KBM-7 (cell line): ENCODE measurements around the gene ATP9B.

Experiments
- DNase-seq: peaks from one replicate; pipeline ENCODE4 v3.0.0-alpha.2; 2015
- in situ Hi-C: fragments of 300-500 bp; cut with MboI; formaldehyde crosslinking; loops from 2 replicates; pipeline ENCODE4 v1.14.3; 2020; ENCODE audit warnings: low sequenced_read_pairs, low pct_unique_long_range_greater_than_20kb, mixed read lengths

The ATP9B gene, protein sequence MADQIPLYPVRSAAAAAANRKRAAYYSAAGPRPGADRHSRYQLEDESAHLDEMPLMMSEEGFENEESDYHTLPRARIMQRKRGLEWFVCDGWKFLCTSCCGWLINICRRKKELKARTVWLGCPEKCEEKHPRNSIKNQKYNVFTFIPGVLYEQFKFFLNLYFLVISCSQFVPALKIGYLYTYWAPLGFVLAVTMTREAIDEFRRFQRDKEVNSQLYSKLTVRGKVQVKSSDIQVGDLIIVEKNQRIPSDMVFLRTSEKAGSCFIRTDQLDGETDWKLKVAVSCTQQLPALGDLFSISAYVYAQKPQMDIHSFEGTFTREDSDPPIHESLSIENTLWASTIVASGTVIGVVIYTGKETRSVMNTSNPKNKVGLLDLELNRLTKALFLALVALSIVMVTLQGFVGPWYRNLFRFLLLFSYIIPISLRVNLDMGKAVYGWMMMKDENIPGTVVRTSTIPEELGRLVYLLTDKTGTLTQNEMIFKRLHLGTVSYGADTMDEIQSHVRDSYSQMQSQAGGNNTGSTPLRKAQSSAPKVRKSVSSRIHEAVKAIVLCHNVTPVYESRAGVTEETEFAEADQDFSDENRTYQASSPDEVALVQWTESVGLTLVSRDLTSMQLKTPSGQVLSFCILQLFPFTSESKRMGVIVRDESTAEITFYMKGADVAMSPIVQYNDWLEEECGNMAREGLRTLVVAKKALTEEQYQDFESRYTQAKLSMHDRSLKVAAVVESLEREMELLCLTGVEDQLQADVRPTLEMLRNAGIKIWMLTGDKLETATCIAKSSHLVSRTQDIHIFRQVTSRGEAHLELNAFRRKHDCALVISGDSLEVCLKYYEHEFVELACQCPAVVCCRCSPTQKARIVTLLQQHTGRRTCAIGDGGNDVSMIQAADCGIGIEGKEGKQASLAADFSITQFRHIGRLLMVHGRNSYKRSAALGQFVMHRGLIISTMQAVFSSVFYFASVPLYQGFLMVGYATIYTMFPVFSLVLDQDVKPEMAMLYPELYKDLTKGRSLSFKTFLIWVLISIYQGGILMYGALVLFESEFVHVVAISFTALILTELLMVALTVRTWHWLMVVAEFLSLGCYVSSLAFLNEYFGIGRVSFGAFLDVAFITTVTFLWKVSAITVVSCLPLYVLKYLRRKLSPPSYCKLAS

DNA sequence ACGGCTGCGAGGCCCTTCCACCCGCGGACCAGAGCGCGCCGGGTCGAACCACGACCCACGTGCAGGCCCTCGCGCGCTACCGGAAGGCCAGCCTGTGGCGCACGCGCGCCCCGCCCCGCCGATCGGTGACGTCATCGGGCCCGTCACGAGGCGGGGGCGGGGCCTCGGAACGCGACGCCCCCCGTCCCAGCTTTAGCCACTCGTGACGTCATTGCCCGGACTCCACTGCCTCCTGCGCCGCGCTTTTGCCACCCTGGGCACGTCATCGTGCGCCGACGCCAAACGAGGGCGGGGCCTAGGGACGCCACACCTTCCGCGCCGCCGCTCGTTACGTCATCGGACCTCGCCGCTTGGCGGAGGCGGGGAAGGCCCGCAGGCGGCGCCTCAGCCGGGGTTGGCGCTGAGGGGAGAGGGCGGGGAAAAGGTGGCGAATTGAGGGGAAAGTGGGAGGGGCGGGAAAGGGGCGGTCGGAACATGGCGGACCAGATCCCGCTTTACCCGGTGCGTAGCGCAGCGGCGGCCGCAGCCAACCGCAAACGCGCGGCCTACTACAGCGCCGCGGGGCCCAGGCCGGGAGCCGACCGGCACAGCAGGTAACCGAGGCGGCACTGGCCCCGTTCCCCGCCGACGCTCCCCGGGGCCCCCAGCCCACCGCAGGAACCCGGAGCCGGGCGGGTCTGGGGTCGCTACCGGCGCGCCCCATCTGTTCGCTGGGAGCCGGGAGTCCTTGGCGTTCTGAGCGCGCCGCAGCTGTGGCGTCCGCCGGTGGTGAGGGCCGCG lies at the start of gene ATP9B:
ATP9B (plus strand) TSS at position 458 of the 780 bp plus-strand sequence; CDS start at position 475, 17 bp downstream.
- in situ Hi-C loops: no loop called here
- peak; percentile 96 for DNase-seq

GRCh38 chr18:79019881-79020280 lies 49.3 kb upstream of the ATP9B start:
- in situ Hi-C loops: no loop called here
- DNase-seq: no peak

DNA sequence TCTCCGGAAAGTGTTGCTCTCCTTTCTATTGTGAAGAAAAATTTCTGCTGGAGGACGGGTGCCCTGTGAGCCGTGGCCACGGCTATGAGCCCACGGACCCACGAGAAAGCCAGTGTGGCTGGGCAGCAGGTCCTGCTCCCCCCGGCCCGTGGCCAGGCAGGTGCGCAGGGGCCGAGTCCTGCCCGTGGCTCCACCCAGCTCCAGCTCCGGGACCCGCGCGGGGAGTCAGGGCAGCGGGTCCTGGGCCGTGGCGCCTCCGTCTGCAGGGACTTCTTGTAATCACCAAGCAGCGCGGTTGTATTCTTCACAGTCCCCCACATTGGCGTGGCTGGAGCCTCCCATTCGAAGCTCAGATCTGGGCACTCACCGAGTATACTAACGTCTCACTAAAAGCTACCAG lies 46.6 kb upstream of the ATP9B start:
- in situ Hi-C loops: no loop called here
- no peak for DNase-seq

DNA sequence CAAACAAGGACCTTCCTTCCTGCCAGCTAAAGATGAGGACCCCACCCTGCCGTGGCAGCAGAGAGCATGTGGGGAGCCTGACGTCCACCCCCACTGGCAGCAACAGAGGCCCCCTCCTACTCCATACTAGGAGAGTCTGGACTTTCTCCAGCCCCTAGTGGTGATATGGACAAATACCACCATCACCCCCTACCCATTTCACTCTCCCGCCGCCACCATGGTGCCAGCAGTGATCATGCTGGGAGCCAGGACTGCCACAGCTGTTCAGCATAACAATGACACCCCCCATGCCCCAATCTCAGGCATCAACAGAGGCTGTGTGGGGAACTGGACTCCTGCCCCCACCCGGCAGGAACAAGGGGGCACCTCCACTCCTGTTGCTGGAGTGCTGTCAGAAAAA lies 42.7 kb upstream of the ATP9B start:
- no peak for DNase-seq
- in situ Hi-C loops: no loop called here

DNA sequence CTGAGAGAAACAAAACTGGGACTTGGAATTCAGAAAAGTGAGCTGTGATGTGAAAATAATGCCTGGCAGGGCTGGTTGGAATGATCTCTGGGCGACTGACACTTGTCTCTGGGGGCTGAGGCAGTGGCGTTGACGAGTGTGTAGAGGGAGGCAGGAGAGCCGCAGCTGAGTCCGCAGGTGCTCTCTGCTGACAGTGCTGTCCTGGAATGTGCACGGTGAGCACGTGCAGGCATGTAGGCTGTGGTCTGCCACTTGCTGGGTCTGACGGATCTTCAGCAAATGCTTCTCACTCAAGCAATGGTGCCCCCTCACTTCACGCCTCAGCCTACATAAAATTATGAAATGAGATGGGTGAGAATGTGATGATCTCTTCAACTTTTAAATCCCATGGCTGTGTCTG lies 38.5 kb upstream of the ATP9B start:
- no peak for DNase-seq
- in situ Hi-C loops: no loop called here

DNA sequence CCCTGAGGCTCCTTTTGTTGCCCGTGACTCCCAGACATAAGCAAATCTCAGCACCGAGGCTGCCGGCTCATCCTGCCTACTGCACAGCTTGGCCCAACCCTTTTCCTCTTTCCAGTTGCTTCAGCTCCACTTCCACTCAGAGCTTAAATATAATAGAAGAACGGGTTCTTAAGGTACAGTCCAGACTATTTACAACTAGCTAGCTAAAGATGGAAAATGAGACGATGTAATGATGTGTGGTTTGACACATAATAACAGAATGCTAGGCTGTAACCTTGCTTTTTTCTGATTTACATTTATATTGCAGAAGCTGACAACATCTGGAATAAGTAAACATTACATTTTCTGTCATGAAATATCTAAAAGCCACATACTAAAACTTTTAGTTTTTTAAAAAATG lies 26.9 kb upstream of the ATP9B start:
- in situ Hi-C loops: no loop called here
- no peak for DNase-seq

DNA sequence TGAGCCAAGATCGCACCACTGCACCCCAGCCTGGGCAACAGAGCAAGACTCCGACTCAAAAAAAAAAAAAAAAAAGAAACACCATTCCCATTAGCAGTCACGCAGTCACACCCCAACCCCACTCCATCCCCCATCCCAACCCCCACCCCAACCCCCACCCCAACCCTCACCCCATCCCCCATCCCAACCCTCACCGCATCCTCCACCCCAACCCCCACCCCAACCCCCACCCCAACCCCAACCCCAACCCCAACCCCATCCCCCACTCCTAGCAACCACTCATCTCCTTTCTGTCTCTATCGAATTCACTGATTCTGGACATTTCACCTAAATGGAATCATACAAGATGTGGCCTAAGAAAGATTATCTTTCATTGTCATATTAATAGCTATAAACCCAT lies 25.9 kb upstream of the ATP9B start:
- in situ Hi-C loops: no loop called here
- no peak for DNase-seq

GRCh38 chr18:79046522-79046921 lies 22.7 kb upstream of the ATP9B start:
- in situ Hi-C loops: no loop called here

GRCh38 chr18:79047556-79048244 lies 21.5 kb upstream of the ATP9B start:
- in situ Hi-C loops: no loop called here

More at GRCh38 chr18:79046522-79046921, 22.7 kb upstream of the ATP9B start:
- DNase-seq: no peak

GRCh38 chr18:79048245-79048632 lies 21.0 kb upstream of the ATP9B start:
- DNase-seq: no peak
- in situ Hi-C loops: no loop called here

More at GRCh38 chr18:79047556-79048244, 21.5 kb upstream of the ATP9B start:
- no peak for DNase-seq

DNA sequence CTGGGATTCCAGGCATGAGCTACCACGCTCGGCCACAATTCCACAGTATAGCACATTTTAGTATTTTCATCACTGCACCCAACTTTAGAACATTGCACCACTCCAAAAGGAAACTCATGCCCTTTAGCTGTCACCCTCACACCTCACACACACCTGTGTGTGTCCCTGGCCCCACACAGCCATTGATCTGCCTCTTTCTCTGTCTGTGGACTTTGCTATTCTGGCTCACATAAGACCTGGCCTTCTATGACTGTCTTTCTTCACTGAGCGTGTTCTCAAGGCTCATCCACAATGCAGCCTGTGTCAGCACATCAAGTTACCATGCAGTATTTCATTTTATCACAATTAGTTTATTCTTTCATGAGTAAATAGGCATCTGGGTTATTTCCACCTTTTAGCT lies 19.7 kb upstream of the ATP9B start:
- in situ Hi-C loops: no loop called here
- DNase-seq: no peak

DNA sequence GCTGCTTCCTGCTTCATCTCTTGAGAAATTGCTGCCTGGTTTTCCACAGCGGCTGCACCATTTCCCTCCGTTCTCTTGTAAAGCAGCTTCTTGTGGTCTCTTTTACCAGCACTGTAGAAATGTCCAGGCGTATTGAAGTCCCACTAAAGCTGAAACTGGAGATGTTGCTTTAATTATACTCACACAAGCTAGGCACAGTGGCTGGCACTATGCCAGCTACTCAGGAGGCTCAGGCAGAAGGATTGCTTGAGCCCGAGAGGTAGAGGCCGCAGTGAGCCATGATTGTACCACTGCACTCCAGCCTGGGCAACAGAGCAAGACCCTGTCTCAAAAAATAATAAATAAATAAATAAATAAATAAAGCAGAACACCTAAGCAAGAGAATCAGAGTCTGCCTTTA lies 19.2 kb upstream of the ATP9B start:
- in situ Hi-C loops: no loop called here

DNA sequence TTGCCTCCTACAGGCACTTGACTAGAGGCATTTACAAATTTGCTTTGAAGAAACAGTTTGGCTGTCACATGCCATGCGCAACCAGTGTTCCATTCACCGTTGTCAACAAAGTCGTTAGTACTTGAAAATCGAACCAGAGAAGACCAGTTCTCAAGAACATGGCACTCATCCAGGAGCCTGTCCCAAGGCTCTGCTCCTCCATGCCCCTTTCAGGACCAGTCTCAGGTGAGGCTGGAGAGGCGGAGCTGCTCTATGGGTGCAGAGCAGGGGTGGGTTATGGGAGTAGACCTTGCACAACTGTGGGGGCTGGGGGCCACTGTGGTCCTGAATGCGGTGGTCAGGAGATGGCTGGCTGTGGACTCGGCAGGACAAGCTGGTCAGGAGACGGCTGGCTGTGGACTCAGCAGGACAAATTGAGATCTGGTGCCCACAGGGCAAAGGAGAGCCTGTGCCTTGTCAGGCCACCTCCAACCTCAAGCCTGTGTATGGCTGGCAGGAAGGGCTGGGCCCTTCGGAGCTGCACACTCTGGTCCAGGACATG lies 12.3 kb upstream of the ATP9B start:
- DNase-seq: no peak

More for the DNA sequence above, 19.2 kb upstream of the ATP9B start:
- no peak for DNase-seq

DNA sequence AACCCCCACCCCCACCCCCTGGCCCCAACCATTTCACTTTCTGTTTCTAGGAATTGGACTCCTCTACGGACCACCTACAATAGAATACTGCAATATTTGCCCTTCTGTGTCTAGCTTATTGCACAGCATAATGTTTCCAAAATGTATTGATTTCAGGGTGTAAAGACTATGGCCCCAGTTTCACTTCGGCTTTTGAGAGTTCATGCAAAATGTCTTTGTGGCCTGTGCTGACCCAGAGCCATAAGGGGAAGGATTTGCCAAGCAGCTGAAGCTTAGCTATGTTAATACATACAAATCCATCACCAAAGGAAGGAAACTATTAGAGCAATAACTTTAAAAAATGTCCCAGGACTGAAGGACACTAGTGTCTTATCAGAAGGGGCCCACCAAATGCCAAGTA lies 11.2 kb upstream of the ATP9B start:
- in situ Hi-C loops: no loop called here
- DNase-seq: no peak

More for the DNA sequence above, 12.3 kb upstream of the ATP9B start:
- in situ Hi-C loops: no loop called here

- in situ Hi-C loops: no loop called here
- no peak for DNase-seq
Measured at GRCh38 chr18:79062806-79063205, 6.4 kb upstream of the ATP9B start.

DNA sequence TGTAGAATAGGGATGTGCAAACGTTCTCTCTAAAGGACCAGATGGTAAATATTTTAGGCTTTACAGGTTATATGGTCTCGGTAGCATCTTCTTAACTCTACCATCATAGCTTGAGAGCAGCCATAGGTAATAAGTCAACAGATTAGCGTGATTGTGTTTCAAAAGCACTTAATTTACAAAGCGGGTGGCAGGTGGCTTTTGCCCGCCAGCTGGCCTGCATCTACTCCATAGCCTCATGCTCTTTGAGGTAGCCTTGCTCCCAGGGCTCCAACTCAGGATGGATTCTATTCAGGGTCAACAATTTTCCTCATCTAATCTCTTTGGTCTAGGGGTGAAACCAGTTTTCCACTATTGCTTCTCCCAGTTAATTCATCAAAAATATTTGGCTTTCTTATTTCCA lies 5.0 kb upstream of the ATP9B start:
- in situ Hi-C loops: no loop called here

DNA sequence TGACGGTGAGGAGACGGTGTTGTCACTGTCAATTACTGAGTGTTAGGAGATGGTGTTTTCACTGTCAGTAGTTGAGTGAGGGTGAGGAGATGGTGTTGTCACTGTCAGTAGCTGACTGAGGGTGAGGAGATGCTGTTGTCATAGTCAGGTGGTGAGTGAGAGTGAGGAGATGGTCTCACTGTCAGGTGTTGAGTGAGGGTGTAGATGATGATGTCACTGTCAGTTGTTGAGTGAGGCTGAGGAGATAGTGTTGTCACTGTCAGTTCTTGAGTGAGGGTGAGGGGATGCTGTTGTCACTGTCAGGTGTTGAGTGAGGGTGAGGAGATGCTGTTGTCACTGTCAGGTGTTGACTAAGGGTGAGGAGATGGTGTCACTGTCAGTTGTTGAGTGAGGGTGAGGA lies 3.4 kb upstream of the ATP9B start:
- in situ Hi-C loops: no loop called here
- no peak for DNase-seq

More for the DNA sequence above, 5.0 kb upstream of the ATP9B start:
- no peak for DNase-seq

DNA sequence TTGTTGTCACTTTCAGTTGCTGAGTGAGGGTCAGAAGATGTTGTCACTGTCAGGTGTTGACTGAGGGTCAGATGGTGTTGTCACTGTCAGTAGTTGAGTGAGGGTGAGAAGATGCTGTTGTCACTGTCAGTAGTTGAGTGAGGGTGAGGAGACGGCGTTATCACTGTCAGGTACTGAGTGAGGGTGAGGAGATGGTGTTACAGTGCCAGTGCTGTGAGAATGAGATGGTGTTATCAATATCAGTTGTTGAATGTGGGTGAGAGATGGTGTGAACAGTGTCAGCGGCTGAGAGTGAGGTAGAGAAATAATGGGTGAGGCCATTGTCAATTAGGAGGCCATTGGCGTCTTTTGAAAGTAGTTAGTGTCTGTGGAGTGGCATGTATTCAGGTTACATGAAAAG lies 1.6 kb upstream of the ATP9B start:
- no peak for DNase-seq
- in situ Hi-C loops: no loop called here
